ENCODE results near the gene ARL16. TPM values are rescaled to one million over a fixed set of nuclear protein-coding genes. Genes with fewer than 3 reads are reported as not detected.

The ARL16 gene
- total and polyA plus RNA-seq, 2 of the 4 experiments (the other 2 are of a cell fraction): 51.1 to 77.9 TPM

DNA sequence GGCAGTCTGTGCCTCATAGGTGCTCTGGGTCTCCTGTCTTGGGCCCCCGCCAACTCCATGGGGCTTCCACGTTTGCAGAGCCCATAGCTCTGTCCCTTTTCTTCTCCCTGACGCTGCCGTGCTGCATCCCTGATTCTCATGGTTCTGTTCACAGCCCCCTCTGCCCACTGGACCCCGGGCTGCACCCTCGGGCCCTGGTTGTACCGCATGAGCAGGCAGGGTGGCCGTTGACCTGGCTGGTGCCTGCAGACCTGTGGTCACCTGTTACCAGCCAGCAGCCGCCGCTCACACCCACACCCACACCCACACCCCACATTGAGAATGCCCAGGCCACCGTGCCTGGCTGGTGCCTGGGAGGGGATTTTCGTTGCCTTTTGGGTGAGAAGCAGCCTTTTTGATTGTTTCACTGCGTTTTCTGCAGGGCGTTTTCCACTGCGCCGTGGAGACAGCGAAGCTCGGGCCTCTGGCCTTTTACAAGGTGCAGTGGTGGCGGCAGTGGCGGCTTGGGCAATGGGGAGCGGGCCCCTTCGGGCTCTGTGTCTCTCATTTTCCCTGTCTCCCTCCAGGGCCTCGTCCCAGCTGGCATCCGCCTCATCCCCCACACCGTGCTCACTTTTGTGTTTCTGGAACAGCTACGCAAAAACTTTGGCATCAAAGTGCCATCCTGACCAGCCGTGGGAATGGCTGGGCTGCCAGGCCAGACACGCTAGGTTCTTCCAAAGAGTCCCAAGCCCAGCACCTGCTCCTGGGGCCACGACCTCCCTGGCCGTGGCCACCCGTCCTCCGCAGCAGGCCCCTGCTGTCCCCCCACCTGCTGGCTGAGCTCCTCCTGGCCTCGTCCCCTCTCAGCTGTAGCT, 36.0 kb upstream of the ARL16 start:
- no peak overlapping the region for H3K18ac ChIP-seq (ENCODE audit: low read depth, low read length)
- no peak overlapping the region for H2AK9ac ChIP-seq (replicated peaks; ENCODE audit: low read depth, low read length, poor library complexity)
- ChIA-PET CTCF (no interaction called here), POLR2A (ENCODE audit: unreplicated experiment) (interaction anchor here (0.7 kb wide), 1 partner anchor 219 kb away, joined by 4 read pairs; no protein-coding TSS in a partner anchor)
- dilution Hi-C loops (cut with HindIII; ENCODE audit: low sequenced_read_pairs, unreplicated experiment): no loop called here
- no peaks in the 10 kb centered on the region for H3K9me1 ChIP-seq (ENCODE audit: insufficient read depth, low read length)
- H2BK120ac ChIP-seq (ENCODE audit: low read depth, low read length): no peak overlapping the region
- H4K20me1 ChIP-seq (ENCODE audit: insufficient read depth, low read length): no peaks in the 10 kb centered on the region
- DNase-seq: no peak
- peaks cover 2% of the 10 kb centered on the region; the same call in 1 of the 2 replicates for H3K36me3 ChIP-seq (ENCODE audit: control insufficient read depth, insufficient read depth, low read length)
- no peak overlapping the region for H3K27ac ChIP-seq (ENCODE audit: insufficient read depth, low read length)
- no peak overlapping the region for H2BK5ac ChIP-seq (ENCODE audit: low read depth, low read length, poor library complexity, severe bottlenecking)
- no peak overlapping the region for H3K4me3 ChIP-seq (ENCODE audit: insufficient read depth, low read depth, low read length)
- H3K4me2 ChIP-seq (ENCODE audit: low read depth, low read length): no peak overlapping the region
- H2AFZ ChIP-seq (replicated peaks; ENCODE audit: low read length, poor library complexity): no peak overlapping the region
- ATAC-seq (ENCODE audit: low read depth): no peak
- no peaks in the 10 kb centered on the region for H3K9me3 ChIP-seq (ENCODE audit: control insufficient read depth, insufficient read depth, low read length)
- H2AK5ac ChIP-seq (ENCODE audit: low read depth, low read length): no peak overlapping the region
- 94% methylated on average over 19 of the region's 33 CpGs; no CpG with 5 or more reads in 1 of the 2 experiments for WGBS, 2 experiments (ENCODE audit: extremely low coverage in 2 of 2, insufficient read length in 1 of 2)
- no peak overlapping the region for H2BK20ac ChIP-seq (ENCODE audit: low read depth, low read length)
- H3K9ac ChIP-seq (ENCODE audit: low read depth, low read length): no peak overlapping the region
- H4K5ac ChIP-seq (ENCODE audit: low read depth, low read length): no peak overlapping the region
- H2BK15ac ChIP-seq (ENCODE audit: low read depth, low read length): no peak overlapping the region
- no peak for TF ChIP-seq MAFK (IDR thresholded peaks at IDR 0.05; ENCODE audit: low read depth, low read length)
- TF ChIP-seq CHD1 (IDR thresholded peaks at IDR 0.05; ENCODE audit: low read depth, low read length): no peak
- TF ChIP-seq, protein P1, sequence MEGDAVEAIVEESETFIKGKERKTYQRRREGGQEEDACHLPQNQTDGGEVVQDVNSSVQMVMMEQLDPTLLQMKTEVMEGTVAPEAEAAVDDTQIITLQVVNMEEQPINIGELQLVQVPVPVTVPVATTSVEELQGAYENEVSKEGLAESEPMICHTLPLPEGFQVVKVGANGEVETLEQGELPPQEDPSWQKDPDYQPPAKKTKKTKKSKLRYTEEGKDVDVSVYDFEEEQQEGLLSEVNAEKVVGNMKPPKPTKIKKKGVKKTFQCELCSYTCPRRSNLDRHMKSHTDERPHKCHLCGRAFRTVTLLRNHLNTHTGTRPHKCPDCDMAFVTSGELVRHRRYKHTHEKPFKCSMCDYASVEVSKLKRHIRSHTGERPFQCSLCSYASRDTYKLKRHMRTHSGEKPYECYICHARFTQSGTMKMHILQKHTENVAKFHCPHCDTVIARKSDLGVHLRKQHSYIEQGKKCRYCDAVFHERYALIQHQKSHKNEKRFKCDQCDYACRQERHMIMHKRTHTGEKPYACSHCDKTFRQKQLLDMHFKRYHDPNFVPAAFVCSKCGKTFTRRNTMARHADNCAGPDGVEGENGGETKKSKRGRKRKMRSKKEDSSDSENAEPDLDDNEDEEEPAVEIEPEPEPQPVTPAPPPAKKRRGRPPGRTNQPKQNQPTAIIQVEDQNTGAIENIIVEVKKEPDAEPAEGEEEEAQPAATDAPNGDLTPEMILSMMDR (conservative IDR thresholded peaks at IDR 0.05; ENCODE audit: low read depth, low read length): no peak
- no peak for TF ChIP-seq SMC3 (IDR thresholded peaks at IDR 0.05; ENCODE audit: low read depth, low read length)
- no peak overlapping the region for H4K91ac ChIP-seq (ENCODE audit: insufficient read depth, low read depth, low read length)
- H4K8ac ChIP-seq (ENCODE audit: low read depth in 2 of 2, low read length in 2 of 2): no peak overlapping the region
- in situ Hi-C loops (cut with MboI; ENCODE audit: low sequenced_read_pairs): no loop called here
- H3K79me1 ChIP-seq (ENCODE audit: low read depth in 1 of 2, low read length in 2 of 2): peaks cover 0 to 3% of the 10 kb centered on the region in 2 experiments; a peak in 1 of 4 replicates
- H3K27me3 ChIP-seq (ENCODE audit: control insufficient read depth, insufficient read depth, low read length): no peaks in the 10 kb centered on the region
- H3K14ac ChIP-seq (replicated peaks; ENCODE audit: low read depth, low read length): no peak overlapping the region
- H3K4ac ChIP-seq (ENCODE audit: low read depth, low read length): no peak overlapping the region
- BruUV-seq (replicated peaks): no TSS peak
- H3K23ac ChIP-seq (ENCODE audit: low read depth, low read length): no peak overlapping the region
- no peak overlapping the region for H3K56ac ChIP-seq (ENCODE audit: extremely low read depth, insufficient read depth, low read length)
- H3K4me1 ChIP-seq (ENCODE audit: control insufficient read depth, insufficient read depth, low read length): no peaks in the 10 kb centered on the region
- intact Hi-C loops (cut with micrococcal nuclease): no loop called here

All from IMR-90 (cell line).